GM21526 (cell line): Measurements from ENCODE around the gene PDF.

Source experiments
- ATAC-seq: cut with Tn5 transposase; IDR thresholded peaks from one replicate; pipeline ENCODE4 v1.9.1; 2021; ENCODE audit warnings: moderate library complexity; ENCODE audit not compliant: unreplicated experiment, low FRiP score

PDF gene

GRCh38 chr16:69286941-69287713, 43.3 kb downstream of the PDF start:
- no peak for ATAC-seq

GRCh38 chr16:69285240-69285639, 45.1 kb downstream of the PDF start:
- no peak for ATAC-seq

GRCh38 chr16:69283851-69284250, 46.5 kb downstream of the PDF start:
- ATAC-seq: no peak

GRCh38 chr16:69277413-69277812, 53.0 kb downstream of the PDF start:
- no peak for ATAC-seq
